H54 (cell line): ENCODE measurements around the gene TSPAN18.

Experiments
- DNase-seq: peaks from one replicate; pipeline ENCODE4 v3.0.0; 2011; ENCODE audit warnings: low spot score, mixed read lengths; ENCODE audit not compliant: insufficient read length
- FAIRE-seq: peaks from 3 replicates; lab custom pipeline; 2011; peaks lifted over from hg19 to GRCh38; lab: Jason Lieb, UNC
- POLR2A ChIP-seq: IDR thresholded peaks from 2 replicates; pipeline ENCODE4 v1.6.1; 2011; ENCODE audit warnings: low read depth, mild to moderate bottlenecking, low read length

The TSPAN18 gene

GRCh38 chr11:44954051-44954906 lies 227.5 kb downstream of the TSPAN18 start:
- TF ChIP-seq POLR2A, result no peak
- DNase-seq, result no peak
- no peak for FAIRE-seq

DNA sequence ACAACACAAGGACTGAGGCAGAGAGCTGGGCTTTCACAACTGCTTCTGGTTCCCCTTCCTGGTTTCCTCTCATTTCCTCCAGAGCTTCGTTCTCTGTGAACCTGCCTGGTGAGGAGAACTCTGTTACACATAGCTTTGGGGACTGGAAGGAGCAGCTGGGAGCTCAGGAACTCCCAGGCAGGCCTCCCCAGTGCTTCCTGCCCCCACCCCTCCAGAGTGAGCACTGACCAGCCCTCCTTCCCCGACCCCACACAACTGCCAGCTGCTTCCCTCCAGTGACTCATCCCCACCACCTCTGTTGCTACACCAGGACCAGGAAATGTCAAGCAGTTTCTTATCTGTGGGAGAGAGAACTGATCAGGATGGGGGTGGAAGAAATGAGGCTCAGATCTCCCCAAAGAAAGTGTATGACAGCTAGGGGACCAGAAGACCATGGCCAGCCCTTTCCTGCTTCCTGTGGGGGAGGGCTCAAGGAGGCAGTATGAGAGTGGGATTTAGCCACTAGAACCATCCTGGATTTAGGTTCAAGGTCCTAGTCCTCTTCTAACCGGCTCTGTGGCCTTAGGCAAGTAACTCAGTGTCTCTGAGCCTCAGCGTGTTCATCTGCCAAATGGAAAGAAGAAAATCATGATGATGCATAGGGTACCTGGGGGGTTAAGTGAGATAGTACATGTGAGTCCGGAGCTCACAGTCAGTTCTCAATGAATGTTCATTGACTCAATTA lies 228.4 kb downstream of the TSPAN18 start:
- no peak for TF ChIP-seq POLR2A
- FAIRE-seq (no peak), DNase-seq (peak; percentile 64)

DNA sequence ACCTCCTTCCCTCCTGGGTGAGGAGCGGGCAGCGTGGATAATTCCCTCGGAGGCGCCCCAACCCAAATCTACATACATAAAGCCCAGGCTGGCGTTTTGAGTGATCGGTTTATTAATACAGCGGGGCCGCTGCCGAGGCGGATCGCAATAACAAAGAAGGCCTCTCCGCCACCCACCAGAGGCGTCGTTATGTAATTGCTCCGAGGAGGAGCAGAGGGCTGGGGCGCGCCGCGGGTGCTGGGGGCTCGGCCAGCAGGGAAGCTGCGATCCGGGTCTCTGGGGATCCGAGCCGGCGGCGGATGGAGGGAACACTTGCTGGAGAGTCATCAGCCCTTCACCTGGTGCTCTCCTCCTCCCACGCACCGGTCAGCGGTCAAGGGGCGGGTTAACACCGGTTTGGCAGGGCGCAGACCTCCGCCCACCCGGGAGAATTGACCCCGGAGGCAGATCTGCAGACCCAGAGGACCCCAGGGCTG lies 230.3 kb downstream of the TSPAN18 start:
- DNase-seq (no peak), FAIRE-seq (no peak)
- no peak for TF ChIP-seq POLR2A

- no peak for FAIRE-seq
- no peak for TF ChIP-seq POLR2A
- DNase-seq, result no peak
These were observed 231.2 kb downstream of the TSPAN18 start for GRCh38 chr11:44957776-44958564.

- DNase-seq (no peak), FAIRE-seq (no peak)
- no peak for TF ChIP-seq POLR2A
These were observed 232.3 kb downstream of the TSPAN18 start for GRCh38 chr11:44959064-44959463.

DNA sequence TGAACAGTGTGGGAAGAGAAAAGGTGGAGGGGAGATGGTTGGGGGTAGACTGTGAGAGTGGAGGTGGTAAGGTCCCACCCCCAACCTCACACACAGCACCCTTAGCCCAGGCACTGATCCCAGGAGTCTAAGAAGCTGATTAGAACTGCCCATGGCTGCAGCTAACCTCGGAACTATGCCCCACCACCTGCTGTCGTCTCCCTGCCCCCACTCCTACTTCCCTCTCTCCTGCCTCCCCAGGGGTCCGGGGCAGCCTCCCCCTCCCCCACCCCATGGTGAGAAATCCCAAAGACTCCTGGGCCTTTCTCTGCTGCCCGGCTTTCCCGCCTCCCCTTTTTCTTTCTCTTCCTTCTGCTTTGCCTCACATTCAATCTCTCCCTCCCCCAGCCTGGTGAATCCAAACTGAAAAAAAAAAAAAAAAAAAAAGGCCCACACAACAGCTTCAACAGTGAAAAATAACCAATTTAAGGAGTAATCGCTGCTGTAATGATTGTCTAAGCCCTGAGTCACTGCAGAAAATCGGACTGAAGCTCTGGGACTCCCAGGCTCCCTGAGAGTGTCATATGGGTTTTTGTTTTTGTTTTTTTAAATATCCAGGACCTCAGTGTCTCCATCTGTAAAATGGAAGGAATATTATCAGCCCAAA lies 233.6 kb downstream of the TSPAN18 start:
- TF ChIP-seq POLR2A, result no peak
- FAIRE-seq (no peak), DNase-seq (no peak)

DNA sequence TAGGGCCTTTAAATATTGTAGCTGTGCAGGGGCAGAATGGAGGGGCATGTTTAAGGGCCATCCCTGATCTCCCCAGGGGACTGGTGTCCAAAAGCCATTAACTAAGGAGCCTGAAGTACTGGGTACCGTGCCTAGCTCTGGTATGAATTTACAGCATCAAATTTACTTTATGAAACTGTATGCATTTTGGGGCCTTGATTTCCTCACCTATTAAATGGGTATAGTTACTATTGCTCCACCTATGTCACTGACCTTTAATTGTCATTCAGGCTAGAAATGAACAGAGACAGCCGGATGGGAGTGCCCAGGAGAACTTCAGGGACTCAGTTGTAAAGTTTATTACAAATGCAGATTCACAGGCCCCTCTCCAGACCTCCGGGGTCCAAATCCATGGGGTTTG lies 235.7 kb downstream of the TSPAN18 start:
- no peak for FAIRE-seq
- no peak for DNase-seq

DNA sequence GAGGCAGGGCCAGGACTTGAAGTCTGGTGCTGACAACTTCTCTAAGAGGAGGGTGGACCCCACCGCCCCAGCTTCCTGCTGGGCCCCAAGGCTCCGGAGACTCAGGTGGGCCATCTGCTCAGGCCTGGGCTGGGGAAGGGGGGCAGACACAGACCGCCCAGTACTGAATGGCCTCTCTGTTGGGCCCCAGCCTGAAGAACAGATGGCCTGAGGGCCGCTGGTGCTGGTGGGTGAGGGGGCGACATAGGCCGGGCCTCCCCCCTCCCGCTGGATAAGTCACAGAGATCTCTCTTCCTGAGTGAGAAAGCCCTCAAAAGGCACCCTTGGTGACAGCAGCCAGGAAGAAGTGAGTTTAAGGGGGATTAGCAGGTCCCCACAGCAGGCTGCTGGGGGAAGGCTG lies 236.4 kb downstream of the TSPAN18 start:
- FAIRE-seq, result no peak
- no peak for TF ChIP-seq POLR2A
- DNase-seq, result no peak

More for the DNA sequence above, 235.7 kb downstream of the TSPAN18 start:
- no peak for TF ChIP-seq POLR2A

DNA sequence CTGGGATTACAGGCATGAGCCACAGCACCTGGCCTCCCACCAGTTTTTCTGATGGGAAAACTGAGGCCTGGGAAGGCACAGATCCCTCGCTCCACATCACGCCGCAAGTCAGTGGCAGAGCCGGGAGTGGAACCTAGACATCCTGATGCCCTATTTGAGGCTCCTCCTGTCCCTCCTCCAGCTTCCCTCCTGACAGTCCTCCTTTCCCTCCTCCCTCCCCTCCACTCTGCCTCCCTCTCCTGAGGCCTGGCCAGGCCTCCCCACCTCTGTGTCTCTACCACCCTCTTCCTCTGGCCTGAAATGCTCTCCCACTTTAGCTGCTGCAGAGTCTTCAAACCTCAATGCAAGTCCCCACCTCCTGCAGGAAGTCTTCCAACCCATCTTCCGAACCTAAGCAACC lies 237.2 kb downstream of the TSPAN18 start:
- TF ChIP-seq POLR2A, result no peak
- no peak for FAIRE-seq
- no peak for DNase-seq

- DNase-seq (no peak), FAIRE-seq (no peak)
- TF ChIP-seq POLR2A, result no peak
These were observed 237.9 kb downstream of the TSPAN18 start for GRCh38 chr11:44964526-44965209.

- FAIRE-seq (no peak), DNase-seq (no peak)
- no peak for TF ChIP-seq POLR2A
These were observed 239.9 kb downstream of the TSPAN18 start for GRCh38 chr11:44966694-44967093.

DNA sequence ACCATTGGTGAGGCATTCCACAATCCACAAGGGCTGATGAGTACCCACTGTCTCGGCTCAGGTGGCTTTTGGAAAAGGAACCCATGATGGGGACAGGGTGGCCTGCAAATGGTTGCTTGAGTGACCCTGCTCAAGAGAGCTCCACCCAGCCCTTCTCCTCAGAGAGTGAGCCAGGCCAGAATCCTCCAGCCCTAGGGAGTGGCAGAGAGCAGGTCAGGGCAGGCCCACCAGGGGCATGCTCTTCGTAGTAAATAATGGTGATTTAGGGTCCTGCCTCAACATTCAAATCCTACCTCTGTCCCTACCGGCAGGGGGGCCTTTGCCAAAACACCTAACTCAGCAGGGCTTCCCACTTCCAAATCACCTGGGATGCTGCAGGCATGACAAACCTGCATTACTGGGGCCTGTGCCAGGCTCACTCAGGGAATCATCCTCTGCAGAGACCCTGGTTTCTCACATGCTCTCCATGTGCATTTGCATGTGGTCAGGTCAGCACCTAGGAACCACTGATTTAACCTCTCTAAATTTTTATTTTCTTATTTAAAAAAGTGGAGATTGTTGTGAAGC lies 241.3 kb downstream of the TSPAN18 start:
- no peak for DNase-seq
- TF ChIP-seq POLR2A, result no peak
- no peak for FAIRE-seq
